ENCODE measurements around the gene MED15.

MED15 gene

DNA sequence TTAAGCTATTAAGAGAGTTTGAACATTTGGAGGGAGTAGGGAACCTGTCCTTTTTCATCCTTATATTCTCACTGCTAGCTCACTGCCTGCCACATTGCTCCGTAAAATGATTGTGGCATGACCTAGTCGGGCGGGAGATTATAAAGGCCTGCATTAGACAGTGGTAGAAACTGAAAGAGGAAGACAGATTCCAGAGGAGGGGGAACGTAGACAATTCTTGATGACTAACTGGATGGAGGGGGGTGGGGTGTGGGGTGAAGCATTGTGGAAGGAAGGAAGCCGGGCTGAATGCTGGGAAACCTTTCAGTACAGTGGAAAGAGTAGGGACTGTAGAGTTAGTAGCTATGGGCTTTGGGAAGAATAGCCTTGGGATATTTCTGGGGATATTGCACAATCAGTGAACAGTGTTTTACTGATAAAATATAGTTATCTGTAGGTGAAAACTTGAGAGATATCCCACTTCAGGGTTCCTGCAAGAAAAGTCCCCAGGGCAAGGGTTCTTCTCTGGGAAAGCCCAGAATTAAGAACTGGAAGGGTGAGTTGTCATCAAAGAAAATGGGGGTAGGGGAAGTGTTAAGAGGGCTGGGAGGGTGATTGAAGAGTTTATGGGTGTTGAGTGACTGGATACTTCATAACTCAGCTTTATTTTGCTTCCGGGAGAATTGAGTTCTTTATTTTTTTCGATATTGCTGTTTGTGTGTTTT lies 2.1 kb downstream of the MED15 start:
- Histone ChIP-seq H2BK12ac (ENCODE audit: low read length) (no peak overlapping the region), H3K4me1 (ENCODE audit: control insufficient read depth in 1 of 2, insufficient read depth in 2 of 2, low read length in 2 of 2) (peaks cover 16 to 30% of the 10 kb centered on the region in 2 experiments)
- DNase-seq = peak; percentile 89 to 98

DNA sequence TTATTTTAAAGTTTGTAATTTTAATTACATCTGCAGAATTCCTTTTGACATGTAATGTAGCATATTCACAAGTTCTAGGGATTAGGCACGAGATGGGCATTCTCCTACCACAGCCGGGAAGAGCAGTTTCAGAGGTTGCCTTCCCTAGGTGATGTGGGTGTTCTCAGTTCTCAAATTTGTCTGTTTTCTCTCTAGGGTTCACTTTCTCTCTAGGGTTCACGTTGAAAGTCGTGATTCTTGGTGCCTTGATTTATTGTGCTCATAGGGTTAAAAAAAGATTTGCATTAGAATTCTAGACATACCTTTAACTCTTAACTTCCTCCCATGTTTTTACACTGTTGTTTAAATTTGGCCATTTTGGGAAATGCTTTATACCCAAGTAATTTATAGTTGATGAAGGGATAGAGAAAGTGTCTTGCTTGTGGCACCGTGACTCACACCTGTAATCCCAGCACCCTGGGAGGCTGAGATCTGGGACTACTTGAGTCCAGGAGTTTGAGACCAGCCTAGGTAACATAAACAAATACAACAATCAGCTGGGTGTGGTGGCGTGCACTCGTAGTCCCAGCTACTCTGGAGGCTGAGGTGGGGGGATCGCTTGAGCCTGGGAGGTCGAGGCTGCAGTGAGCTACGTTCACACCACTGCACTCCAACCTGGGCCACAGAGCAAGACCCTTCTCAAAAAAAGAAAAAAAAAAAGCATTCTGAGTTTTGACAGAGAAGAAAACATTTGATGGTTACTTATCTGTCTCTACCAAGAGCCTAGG lies 3.6 kb downstream of the MED15 start:
- H3K4ac ChIP-seq (ENCODE audit: low read depth, low read length) = peak overlapping the region; percentile 88
- H4K91ac ChIP-seq (ENCODE audit: low read depth, low read length) = no peak overlapping the region
- no peak overlapping the region for H3K14ac ChIP-seq (ENCODE audit: low read length)
- no peak overlapping the region for H2AK5ac ChIP-seq (ENCODE audit: low read length)
- H3K27me3 ChIP-seq (ENCODE audit: insufficient read depth, low read length) = no peaks in the 10 kb centered on the region
- no peak overlapping the region for H3K23ac ChIP-seq (ENCODE audit: low read length)
- no peak overlapping the region for H2BK12ac ChIP-seq (ENCODE audit: low read length)
- H3K18ac ChIP-seq (ENCODE audit: low read length) = peak overlapping the region; percentile 38
- no CpG with 5 or more reads among the region's 10 CpGs for WGBS (ENCODE audit: extremely low coverage, insufficient coverage, insufficient read length)
- no peak overlapping the region for H3K4me3 ChIP-seq (ENCODE audit: low read depth, low read length)
- H3K9ac ChIP-seq (ENCODE audit: low read length) = no peak overlapping the region
- no peak overlapping the region for H2AFZ ChIP-seq (ENCODE audit: insufficient read depth, low read length, poor library complexity)
- no peak overlapping the region for H2BK120ac ChIP-seq (ENCODE audit: insufficient read depth, low read length, poor library complexity)
- no peak overlapping the region for H3K27ac ChIP-seq (ENCODE audit: low read depth, low read length)
- H3K4me2 ChIP-seq (ENCODE audit: low read length) = no peak overlapping the region
- peaks cover 6 to 10% of the 10 kb centered on the region in 2 experiments for H3K36me3 ChIP-seq (ENCODE audit: control insufficient read depth in 1 of 2, insufficient read depth in 2 of 2, low read length in 2 of 2)
- no peaks in the 10 kb centered on the region for H3K9me3 ChIP-seq (ENCODE audit: insufficient read depth, low read depth, low read length)
- H4K8ac ChIP-seq (ENCODE audit: low read depth, low read length) = no peak overlapping the region
- H2BK5ac ChIP-seq (ENCODE audit: low read depth, low read length, poor library complexity) = no peak overlapping the region
- peak in 1 of 2 donors; percentile 43 for DNase-seq
- no peak overlapping the region for H4K12ac ChIP-seq (ENCODE audit: low read depth, low read length)
- H3K4me1 ChIP-seq (ENCODE audit: control insufficient read depth in 1 of 2, insufficient read depth in 2 of 2, low read length in 2 of 2) = peaks cover 22 to 37% of the 10 kb centered on the region in 2 experiments
- H3K79me1 ChIP-seq (ENCODE audit: low read length) = peaks cover 20% of the 10 kb centered on the region
- peaks cover 31% of the 10 kb centered on the region for H3K79me2 ChIP-seq (ENCODE audit: control insufficient read depth, insufficient read depth, low read length, poor library complexity)

More for the DNA sequence above, 2.1 kb downstream of the MED15 start:
- H3K79me1 ChIP-seq (ENCODE audit: low read length) = peaks cover 20% of the 10 kb centered on the region
- peak overlapping the region; percentile 58 for H3K14ac ChIP-seq (ENCODE audit: low read length)
- H4K8ac ChIP-seq (ENCODE audit: low read depth, low read length) = peak overlapping the region; percentile 4
- H4K91ac ChIP-seq (ENCODE audit: low read depth, low read length) = peak overlapping the region; percentile 5
- WGBS (ENCODE audit: extremely low coverage, insufficient coverage, insufficient read length) = no CpG with 5 or more reads among the region's 7 CpGs
- H3K36me3 ChIP-seq (ENCODE audit: control insufficient read depth in 1 of 2, insufficient read depth in 2 of 2, low read length in 2 of 2) = peaks cover 2 to 7% of the 10 kb centered on the region in 2 experiments
- H3K27me3 ChIP-seq (ENCODE audit: insufficient read depth, low read length) = no peaks in the 10 kb centered on the region
- H3K23ac ChIP-seq (ENCODE audit: low read length) = no peak overlapping the region
- H3K9me3 ChIP-seq (ENCODE audit: insufficient read depth, low read depth, low read length) = no peaks in the 10 kb centered on the region
- peak overlapping the region; percentile 1 for H2BK120ac ChIP-seq (ENCODE audit: insufficient read depth, low read length, poor library complexity)
- peak overlapping the region; percentile 95 for H3K27ac ChIP-seq (ENCODE audit: low read depth, low read length)
- H2AFZ ChIP-seq (ENCODE audit: insufficient read depth, low read length, poor library complexity) = no peak overlapping the region
- H2BK5ac ChIP-seq (ENCODE audit: low read depth, low read length, poor library complexity) = peak overlapping the region; percentile 84
- H4K12ac ChIP-seq (ENCODE audit: low read depth, low read length) = no peak overlapping the region
- no peak overlapping the region for H3K18ac ChIP-seq (ENCODE audit: low read length)
- H2AK5ac ChIP-seq (ENCODE audit: low read length) = peak overlapping the region; percentile 1
- H3K9ac ChIP-seq (ENCODE audit: low read length) = no peak overlapping the region
- no peak overlapping the region for H3K4me3 ChIP-seq (ENCODE audit: low read depth, low read length)
- peak overlapping the region; percentile 74 for H3K4ac ChIP-seq (ENCODE audit: low read depth, low read length)
- peaks cover 28% of the 10 kb centered on the region for H3K79me2 ChIP-seq (ENCODE audit: control insufficient read depth, insufficient read depth, low read length, poor library complexity)
- H3K4me2 ChIP-seq (ENCODE audit: low read length) = peak overlapping the region; percentile 97

DNA sequence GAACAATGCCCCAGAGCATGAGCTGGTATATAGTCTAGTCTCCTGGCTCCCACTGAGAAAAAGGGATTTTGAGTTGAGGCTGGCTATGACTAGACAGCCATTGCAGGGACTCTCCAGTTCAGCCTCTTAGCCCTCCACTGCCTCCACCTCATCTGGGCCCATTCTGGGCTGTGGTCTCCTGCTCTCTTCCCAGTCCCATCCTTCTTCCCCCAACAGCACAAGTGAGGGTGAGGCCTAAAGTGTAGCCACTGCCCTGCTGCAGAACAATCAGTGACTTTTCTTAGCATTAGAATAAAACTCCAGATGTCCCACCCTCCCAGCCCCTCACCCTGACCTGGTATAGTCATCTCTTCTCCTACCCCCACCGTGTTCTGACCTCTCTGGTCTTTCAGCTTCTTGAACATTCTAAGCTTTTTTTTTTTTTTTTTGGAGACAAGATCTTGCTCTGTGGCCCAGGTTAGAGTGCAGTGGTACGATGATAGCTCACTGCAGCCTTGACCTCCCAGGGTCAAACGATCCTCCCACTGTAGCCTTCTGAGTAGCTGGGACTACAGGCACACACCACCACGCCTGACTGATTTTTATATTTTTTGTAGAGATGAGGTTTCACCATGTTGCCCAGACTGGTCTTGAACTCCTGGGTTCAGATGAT lies 4.3 kb downstream of the MED15 start:
- no peak overlapping the region for H2BK5ac ChIP-seq (ENCODE audit: low read depth, low read length, poor library complexity)
- peaks cover 33% of the 10 kb centered on the region for H3K79me2 ChIP-seq (ENCODE audit: control insufficient read depth, insufficient read depth, low read length, poor library complexity)
- no peak overlapping the region for H2AK5ac ChIP-seq (ENCODE audit: low read length)
- H3K79me1 ChIP-seq (ENCODE audit: low read length) = peaks cover 20% of the 10 kb centered on the region
- no peak overlapping the region for H2AFZ ChIP-seq (ENCODE audit: insufficient read depth, low read length, poor library complexity)
- no peak overlapping the region for H4K91ac ChIP-seq (ENCODE audit: low read depth, low read length)
- H3K23ac ChIP-seq (ENCODE audit: low read length) = no peak overlapping the region
- no peak overlapping the region for H3K14ac ChIP-seq (ENCODE audit: low read length)
- no peaks in the 10 kb centered on the region for H3K27me3 ChIP-seq (ENCODE audit: insufficient read depth, low read length)
- H3K9ac ChIP-seq (ENCODE audit: low read length) = no peak overlapping the region
- peak overlapping the region; percentile 59 for H3K4ac ChIP-seq (ENCODE audit: low read depth, low read length)
- H3K9me3 ChIP-seq (ENCODE audit: insufficient read depth, low read depth, low read length) = no peaks in the 10 kb centered on the region
- no CpG with 5 or more reads among the region's 4 CpGs for WGBS (ENCODE audit: extremely low coverage, insufficient coverage, insufficient read length)
- no peak overlapping the region for H2BK120ac ChIP-seq (ENCODE audit: insufficient read depth, low read length, poor library complexity)
- H3K18ac ChIP-seq (ENCODE audit: low read length) = no peak overlapping the region
- H3K4me3 ChIP-seq (ENCODE audit: low read depth, low read length) = no peak overlapping the region
- no peak overlapping the region for H3K4me2 ChIP-seq (ENCODE audit: low read length)
- no peak overlapping the region for H4K12ac ChIP-seq (ENCODE audit: low read depth, low read length)
- H3K27ac ChIP-seq (ENCODE audit: low read depth, low read length) = no peak overlapping the region
- peaks cover 22 to 40% of the 10 kb centered on the region in 2 experiments for H3K4me1 ChIP-seq (ENCODE audit: control insufficient read depth in 1 of 2, insufficient read depth in 2 of 2, low read length in 2 of 2)
- H3K36me3 ChIP-seq (ENCODE audit: control insufficient read depth in 1 of 2, insufficient read depth in 2 of 2, low read length in 2 of 2) = peaks cover 9 to 12% of the 10 kb centered on the region in 2 experiments
- H4K8ac ChIP-seq (ENCODE audit: low read depth, low read length) = no peak overlapping the region
- no peak for DNase-seq
- H2BK12ac ChIP-seq (ENCODE audit: low read length) = no peak overlapping the region

DNA sequence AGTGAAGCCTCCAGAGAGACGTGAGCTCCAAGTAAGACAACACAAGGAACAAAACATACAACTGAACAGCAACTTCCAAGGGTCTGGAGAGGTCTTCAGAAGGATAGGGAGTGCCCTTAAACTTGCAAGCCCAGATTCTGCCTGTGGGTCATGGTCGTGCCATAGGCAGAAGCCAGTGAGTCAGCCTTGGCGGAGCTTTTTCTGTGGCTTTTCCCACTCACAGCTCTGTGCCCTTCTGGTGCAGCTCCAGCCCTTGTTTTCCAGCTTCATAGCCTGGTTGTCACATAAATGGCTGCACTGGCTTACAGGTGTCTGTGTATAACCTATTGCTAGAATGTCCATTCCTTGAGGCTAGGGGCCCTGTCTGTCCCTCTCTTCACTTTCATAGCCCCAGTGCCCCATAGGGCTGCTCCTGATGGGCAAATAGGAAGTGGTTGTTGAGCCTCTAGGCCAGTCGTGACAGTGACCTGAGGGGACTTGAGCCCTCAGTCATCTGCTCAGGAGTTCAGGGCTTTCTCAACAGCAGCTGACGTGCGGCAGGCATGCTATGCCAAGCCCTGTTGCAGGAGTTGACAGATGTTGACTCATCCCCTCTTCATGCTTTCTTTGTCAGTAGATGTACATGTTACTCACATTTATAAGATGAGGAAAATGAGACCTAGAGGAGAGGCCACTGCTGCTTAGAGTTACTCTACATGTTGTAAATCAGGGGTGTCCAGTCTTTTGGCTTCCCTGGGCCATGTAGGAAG lies 7.4 kb downstream of the MED15 start:
- no CpG with 5 or more reads among the region's 6 CpGs for WGBS (ENCODE audit: extremely low coverage, insufficient coverage, insufficient read length)
- H3K14ac ChIP-seq (ENCODE audit: low read length) = no peak overlapping the region
- peak; percentile 89 to 90 for DNase-seq
- H3K36me3 ChIP-seq (ENCODE audit: control insufficient read depth in 1 of 2, insufficient read depth in 2 of 2, low read length in 2 of 2) = peaks cover 19 to 24% of the 10 kb centered on the region in 2 experiments
- no peak overlapping the region for H3K27ac ChIP-seq (ENCODE audit: low read depth, low read length)
- H3K9me3 ChIP-seq (ENCODE audit: insufficient read depth, low read depth, low read length) = no peaks in the 10 kb centered on the region
- no peak overlapping the region for H3K9ac ChIP-seq (ENCODE audit: low read length)
- no peak overlapping the region for H4K91ac ChIP-seq (ENCODE audit: low read depth, low read length)
- no peak overlapping the region for H2AFZ ChIP-seq (ENCODE audit: insufficient read depth, low read length, poor library complexity)
- no peak overlapping the region for H3K4me2 ChIP-seq (ENCODE audit: low read length)
- peak overlapping the region; percentile 22 for H3K4ac ChIP-seq (ENCODE audit: low read depth, low read length)
- peaks cover 18 to 30% of the 10 kb centered on the region in 2 experiments for H3K4me1 ChIP-seq (ENCODE audit: control insufficient read depth in 1 of 2, insufficient read depth in 2 of 2, low read length in 2 of 2)
- H4K12ac ChIP-seq (ENCODE audit: low read depth, low read length) = no peak overlapping the region
- H3K18ac ChIP-seq (ENCODE audit: low read length) = no peak overlapping the region
- no peak overlapping the region for H2BK120ac ChIP-seq (ENCODE audit: insufficient read depth, low read length, poor library complexity)
- H2AK5ac ChIP-seq (ENCODE audit: low read length) = no peak overlapping the region
- H3K79me2 ChIP-seq (ENCODE audit: control insufficient read depth, insufficient read depth, low read length, poor library complexity) = peaks cover 20% of the 10 kb centered on the region
- H2BK12ac ChIP-seq (ENCODE audit: low read length) = no peak overlapping the region
- H3K27me3 ChIP-seq (ENCODE audit: insufficient read depth, low read length) = no peaks in the 10 kb centered on the region
- no peak overlapping the region for H3K4me3 ChIP-seq (ENCODE audit: low read depth, low read length)
- no peak overlapping the region for H3K23ac ChIP-seq (ENCODE audit: low read length)
- peaks cover 3% of the 10 kb centered on the region for H3K79me1 ChIP-seq (ENCODE audit: low read length)
- no peak overlapping the region for H4K8ac ChIP-seq (ENCODE audit: low read depth, low read length)
- no peak overlapping the region for H2BK5ac ChIP-seq (ENCODE audit: low read depth, low read length, poor library complexity)
